Stimulated activated CD4-positive, alpha-beta T cell treated with anti-CD3 and anti-CD28 coated beads, Interleukin-15, amount 100 ng/mL, for 24 hours (primary cell): Measurements from ENCODE around the gene RAB29.
"Not testable (repeated sequence)": the region's sequence is repeated elsewhere in the genome, so short reads cannot be mapped to it uniquely, and the experiment has no call there.

Source experiments
- DNase-seq: peaks from one replicate; pipeline ENCODE4 v3.0.0-alpha.2; 2020

RAB29 gene

GRCh38 chr1:205760606-205761005, 14.7 kb downstream of the RAB29 start:
- no peak for DNase-seq

DNA sequence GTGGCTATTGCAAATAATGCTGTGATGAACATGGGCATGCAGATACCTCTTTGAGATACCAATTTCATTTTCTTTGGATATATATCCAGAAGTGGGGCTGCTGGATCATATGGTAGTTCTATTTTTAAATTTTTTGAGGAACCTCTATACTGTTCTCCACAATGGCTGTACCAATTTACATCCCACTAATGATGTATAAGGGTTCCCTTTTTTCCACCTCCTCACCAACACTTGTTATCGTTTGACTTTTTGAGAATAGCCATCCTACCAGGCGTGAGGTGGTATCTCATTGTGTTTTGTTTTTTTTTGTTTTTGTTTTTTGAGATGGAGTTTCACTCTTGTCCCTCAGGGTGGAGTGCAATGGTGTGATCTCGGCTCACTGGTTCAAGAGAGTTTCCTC, 18.7 kb downstream of the RAB29 start:
- DNase-seq, result no peak

DNA sequence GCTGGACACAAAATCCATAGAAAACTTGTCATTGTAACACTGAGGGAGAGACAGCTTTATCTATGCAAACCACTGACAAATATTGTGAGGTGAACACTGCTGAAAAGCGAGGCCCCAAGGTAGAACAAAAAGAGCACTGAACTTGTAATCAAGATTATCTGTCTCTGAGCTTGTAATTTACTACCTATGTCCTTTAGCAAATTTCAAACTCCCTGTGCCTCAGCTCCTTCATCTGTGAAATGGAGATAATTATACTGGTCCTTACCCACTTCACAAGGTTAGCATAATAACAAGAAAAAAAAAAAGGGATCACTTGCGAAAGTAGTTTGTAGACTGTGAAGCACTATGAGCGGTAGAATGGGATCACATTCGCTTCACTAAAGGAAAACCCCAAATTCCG, 20.4 kb downstream of the RAB29 start:
- DNase-seq, result no peak

DNA sequence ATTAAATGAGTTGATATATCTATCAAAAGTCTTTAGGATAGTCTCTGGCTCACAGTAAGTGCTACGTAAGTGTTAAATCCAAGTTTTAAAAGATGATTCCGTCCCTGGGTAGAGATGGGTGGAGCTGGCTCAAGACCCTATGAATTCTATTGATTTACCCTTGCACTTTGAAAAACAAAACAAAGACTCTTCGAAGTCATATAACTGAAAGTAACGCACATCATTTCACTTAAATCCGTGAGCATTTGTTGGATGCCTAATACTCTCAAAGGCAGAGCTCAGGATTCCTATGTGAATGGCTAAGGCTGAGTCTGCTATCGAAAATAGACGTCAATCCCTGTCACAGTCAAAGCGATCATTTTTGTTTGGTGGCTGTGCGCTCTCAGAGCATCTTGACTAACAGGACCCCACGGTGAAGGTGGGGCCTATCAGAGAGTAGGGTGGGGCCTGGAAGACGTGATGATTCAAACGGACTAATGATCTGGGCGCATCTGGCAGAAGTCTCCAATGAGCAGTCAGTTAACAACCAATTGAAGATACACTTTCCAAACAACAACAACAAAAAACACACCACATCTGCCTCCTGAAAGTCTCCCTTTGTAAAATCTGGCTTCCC, 24.1 kb downstream of the RAB29 start:
- no peak for DNase-seq

DNA sequence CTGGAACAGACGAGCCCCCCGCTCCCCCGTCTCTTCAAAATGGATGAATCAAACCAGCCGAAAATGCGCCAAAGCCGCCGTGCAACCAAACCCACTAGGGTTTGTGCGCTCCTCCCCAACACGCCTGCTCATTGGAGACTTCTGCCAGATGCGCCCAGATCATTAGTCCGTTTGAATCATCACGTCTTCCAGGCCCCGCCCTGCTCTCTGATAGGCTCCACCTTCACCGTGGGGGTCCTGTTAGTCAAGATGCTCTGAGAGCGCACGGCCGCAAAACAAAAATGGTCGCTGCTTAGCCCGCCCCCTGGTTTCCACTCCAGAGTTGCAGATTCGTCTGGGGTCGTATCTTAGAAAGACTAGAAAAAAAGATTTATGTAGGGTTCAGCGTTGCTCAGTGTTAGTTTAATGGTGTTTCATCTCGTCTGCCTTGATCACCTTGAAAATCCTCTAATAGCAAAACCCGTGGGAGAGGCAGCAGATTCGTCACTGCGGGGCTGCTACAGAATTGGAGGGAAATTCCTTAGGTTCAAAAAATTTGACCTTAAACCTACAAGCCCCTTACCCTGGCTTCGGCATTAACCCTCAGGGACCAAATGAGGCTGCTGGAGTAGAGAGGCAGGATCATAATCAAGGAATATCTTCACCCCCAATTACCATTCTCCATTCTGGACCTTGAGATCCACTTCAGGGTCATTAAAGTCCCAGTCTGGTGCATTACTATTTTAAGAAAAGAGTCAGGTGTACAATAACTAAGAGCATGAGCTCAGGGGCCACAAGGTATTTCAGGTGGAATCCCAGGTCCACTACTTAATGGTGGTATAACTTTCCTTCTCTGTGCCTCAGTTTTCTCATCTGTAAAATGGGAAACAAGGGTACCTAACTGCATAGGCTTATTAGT, 24.9 kb downstream of the RAB29 start, which contains the start of gene NUCKS1:
Gene NUCKS1, minus strand, starts transcription at position 45 of the 898 bp plus-strand sequence. CDS start 209 bp downstream, outside the sequence.
- peak; percentile 98 for DNase-seq

GRCh38 chr1:205749234-205750137, 25.8 kb downstream of the RAB29 start:
- peak; percentile 98 for DNase-seq

- peak; percentile 55 for DNase-seq
Observed at GRCh38 chr1:205748403-205749233, 26.7 kb downstream of the RAB29 start.

DNA sequence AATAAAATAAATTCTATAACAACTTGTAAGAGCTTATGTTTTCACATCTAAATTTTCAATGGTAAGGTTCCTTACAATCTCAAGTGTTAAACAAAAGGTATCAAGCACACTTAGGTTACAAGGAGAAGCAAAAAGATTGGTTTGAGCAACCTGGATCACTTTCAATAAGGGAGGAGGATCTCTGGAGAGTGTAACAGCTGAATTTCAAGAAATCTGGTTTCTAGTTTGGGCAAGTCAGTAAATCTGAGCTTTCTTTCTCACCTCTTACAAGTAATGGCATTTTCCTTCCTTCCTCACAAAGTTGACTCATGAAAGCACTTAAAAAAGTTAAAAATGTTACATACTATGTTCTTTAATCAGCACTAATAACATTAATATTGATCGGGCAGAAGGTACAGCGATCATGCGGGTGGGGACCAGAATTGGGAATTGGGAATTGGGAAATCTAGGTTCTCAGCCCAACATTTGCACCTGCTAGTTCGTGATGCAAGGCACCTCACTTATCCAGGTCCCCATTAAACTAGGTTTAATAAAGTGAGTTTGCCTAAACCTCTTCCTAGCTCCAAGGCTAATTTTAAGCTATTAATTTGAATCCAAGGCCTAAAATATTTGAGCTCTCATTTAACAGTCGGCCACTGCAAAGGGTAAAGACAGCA, 28.4 kb downstream of the RAB29 start:
- no peak for DNase-seq

DNA sequence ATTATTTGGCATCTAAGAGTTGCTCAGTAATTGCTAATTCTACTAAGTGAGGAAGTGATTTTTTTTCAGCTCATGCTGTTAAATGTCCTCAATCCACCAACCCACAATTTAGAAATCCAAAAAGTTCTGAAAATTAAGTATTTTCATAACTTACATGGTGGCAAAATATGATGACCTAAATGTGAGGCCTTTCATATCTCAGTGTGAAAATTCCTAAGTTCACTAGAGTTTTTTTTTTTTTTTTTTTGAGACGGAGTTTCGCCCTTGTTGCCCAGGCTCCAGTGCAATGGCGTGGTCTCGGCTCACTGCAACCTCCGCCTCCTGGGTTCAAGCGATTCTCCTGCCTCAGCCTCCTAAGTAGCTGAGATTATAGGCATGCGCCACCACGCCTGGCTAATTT, 30.9 kb downstream of the RAB29 start:
- no peak for DNase-seq

GRCh38 chr1:205743977-205744376, 31.3 kb downstream of the RAB29 start:
- DNase-seq, result no peak

- no peak for DNase-seq
Observed at GRCh38 chr1:205741681-205742080, 33.6 kb downstream of the RAB29 start.

GRCh38 chr1:205739348-205740160, 35.7 kb downstream of the RAB29 start:
- no peak for DNase-seq

GRCh38 chr1:205735218-205735617, 40.1 kb downstream of the RAB29 start:
- no peak for DNase-seq

- DNase-seq, result no peak
Observed at GRCh38 chr1:205733438-205734175, 41.7 kb downstream of the RAB29 start.

DNA sequence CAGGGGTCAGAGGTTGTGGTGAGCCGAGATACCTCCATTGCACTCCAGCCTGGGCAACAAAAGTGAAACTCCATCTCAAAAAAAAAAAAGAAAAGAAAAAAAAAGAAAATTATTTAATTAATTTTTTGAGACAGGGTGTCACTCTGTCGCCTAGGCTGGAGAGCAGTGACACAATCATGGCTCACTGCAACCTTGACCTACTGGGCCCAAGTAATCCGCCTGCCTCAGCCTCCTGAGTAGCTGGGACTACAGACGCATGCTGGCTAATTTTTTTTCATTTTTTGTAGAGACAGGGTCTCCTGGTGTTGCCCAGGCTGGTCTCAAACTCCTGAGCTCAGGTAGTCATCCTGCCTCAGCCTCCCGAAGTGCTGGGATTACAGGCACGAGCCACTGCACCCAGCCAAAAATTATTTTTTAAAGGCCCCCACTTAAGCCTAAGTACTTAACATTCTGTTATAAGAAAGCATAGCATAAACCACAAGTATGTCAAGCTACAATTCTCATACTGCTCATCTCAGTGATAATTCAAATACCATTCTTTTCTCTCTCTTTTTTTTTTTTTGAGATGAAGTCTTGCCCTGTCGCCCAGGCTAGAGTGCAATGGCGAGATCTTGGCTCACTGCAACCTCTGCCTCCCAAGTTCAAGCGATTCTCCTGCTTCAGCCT, 45.2 kb downstream of the RAB29 start:
- DNase-seq, result no peak

GRCh38 chr1:205726619-205727125, 48.6 kb downstream of the RAB29 start:
- no peak for DNase-seq

DNA sequence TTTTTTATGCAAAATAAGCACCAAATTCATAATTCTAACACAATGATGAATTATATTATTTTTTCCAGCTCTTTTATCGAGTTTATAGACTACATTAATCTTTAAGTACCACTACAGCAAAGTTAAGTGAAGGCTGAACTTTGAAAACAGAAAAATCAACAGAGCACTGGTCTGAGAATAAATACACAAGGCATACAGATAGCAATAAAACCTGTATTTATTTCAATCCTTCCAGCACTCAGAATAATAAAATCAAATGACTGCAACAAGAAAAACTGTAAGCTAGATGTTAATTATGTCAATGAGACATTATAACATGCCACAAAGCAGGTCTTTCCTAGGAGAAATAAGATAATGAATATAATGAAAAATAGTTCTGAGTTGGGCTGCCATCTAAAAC, 49.8 kb downstream of the RAB29 start:
- DNase-seq, result no peak

- DNase-seq, result not testable (repeated sequence)
Observed at GRCh38 chr1:205720740-205721139, 54.5 kb downstream of the RAB29 start.

- no peak for DNase-seq
Observed at GRCh38 chr1:205719762-205720161, 55.5 kb downstream of the RAB29 start.
